ENCODE results near the gene ATF7.

The ATF7 gene

DNA sequence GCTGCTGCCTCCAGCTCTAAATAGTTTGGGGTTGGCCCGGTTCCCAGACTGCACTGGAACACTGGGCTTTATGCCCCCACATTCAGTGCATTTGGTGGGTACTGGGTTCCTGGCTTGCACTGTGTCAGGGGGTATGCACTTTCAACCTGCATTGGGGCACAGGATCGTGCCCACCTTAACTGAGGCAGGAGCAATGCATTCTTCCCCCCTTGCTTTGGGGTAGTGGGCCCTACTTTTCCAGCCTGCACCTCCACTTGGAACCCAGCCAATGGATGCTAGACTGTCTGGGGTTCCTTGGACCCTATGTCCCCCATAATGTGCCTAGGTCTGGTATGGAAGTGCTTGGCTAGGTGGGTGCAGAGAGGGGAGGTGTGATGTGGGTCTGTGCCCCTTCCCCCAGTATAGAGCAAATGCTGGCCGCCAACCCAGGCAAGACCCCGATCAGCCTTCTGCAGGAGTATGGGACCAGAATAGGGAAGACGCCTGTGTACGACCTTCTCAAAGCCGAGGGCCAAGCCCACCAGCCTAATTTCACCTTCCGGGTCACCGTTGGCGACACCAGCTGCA, 124.5 kb downstream of the ATF7 start:
- DNase-seq (ENCODE audit: low read depth in 2 of 2): no peak

- peak; percentile 99 for DNase-seq (ENCODE audit: low read depth in 2 of 2)
Observed at GRCh38 chr12:53500776-53501614, 125.2 kb downstream of the ATF7 start, which contains the start of gene TARBP2. TARBP2 (plus strand) TSS chr12:53501283; CDS start chr12:53501409, 126 bp downstream.

DNA sequence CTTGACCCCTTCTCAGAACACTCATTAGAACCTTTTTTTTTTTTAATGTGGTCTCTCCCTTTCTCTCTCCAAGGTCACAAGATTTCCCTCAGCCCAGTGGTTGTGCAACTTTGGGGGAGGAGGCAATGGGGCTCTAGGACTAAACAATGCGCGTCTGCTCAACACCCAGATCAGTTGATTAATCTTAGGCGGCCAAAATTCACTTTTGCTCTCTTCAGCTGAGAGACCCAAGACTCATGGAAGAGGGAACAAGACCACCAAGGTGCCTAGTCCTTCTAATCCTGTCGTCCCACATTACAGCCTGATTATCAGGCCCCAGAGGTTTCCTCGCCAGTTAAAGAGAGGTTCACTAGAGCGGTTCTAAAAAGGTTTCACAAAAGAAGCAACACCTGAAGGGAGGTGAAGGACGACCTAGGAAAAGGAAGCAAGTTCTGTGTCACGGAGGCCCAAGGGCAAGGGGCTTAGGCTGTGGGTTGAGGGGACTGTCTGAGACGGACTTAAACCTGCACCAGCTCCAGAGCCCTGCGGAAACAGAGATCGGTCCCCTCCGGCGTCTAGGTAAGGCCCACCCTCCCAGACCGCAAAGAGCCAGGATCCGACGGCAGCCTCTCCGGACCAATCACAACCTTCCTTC, 125.9 kb downstream of the ATF7 start:
- no peak for DNase-seq (ENCODE audit: low read depth in 2 of 2)

DNA sequence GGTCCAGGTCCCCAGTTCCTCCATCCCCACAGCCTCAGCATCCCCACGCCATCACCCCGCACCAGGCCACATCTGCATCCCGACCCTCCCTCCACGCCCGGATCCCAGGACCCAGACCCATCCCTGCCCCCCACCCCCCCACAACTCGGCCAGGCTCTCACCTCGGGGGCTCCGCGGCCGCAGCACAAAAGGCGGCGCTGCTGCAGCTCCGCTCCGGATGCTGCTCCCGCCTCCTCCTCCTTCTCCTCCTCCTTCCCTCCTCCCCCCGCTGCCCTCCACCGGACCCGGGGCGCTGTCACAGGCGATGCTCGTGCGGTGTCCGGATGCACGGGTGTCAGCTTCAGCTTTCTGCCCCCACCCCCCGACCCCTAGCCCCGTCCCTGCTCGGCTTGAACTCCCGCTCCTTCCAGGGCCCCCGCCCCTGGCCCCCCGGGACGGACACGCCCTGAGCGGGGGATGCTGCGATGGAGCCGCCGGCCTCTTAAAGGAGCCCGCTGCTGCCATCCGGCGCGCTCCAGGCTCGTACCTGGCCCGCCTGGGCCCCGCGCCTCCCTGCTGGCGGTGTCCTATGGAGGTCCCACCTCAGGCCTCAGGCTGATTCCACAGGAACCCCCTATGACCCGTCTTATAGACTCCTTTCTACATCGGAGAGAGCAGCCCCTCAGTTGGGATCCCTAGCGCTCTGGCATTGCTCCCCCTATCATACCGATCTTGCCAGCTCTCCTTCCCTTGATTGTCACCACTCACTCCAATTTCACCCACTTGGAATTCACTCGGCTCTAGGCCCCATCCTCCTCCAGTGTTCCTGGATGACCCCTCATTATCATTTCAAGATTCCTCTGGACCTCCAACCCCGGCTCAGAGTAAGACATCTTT, 126.7 kb downstream of the ATF7 start, which contains the start of gene MAP3K12:
TSS of gene MAP3K12 (minus strand) at position 193 of the 876 bp plus-strand sequence. CDS start 12,067 bp downstream, outside the sequence.
- no peak for DNase-seq (ENCODE audit: low read depth in 2 of 2)

DNA sequence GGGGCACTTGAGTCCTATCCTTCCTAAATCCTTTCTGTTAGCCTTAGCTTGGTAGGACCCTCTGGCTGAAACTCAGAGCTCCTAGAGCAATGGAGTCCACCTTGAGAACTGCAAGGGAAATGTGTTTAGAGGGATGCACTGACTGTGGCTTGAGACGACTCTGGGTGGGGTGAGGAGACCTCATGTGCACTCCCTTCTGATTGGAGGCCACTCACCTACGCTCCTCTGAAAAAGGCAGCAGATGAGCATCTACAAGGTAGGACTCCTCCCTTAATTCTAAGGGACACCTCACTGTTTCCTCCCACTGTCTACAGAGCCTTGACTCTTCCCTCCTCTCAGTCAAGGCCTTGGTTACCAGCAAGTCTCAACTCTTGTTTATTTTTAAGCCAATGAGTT, 127.9 kb downstream of the ATF7 start:
- no peak for DNase-seq (ENCODE audit: low read depth in 2 of 2)

GRCh38 chr12:53497461-53497860, 128.7 kb downstream of the ATF7 start:
- DNase-seq (ENCODE audit: low read depth in 2 of 2): no peak

DNA sequence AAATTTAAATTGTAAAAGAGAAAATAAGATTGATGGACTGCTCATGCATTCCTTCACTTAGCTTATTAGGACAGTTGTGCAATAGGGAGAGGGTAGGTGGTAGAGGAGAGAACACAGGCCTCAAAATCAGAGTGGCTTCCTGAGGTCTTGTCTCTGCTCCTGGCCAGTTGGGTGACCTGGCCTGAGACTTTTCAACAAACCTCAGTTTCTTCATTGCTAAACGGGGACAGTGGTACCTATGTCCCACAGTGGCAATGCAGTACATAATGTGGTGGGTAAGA, 129.5 kb downstream of the ATF7 start:
- no peak for DNase-seq (ENCODE audit: low read depth in 2 of 2)

- DNase-seq (ENCODE audit: low read depth in 2 of 2): peak in 1 of 2 experiments; percentile 38
Observed at GRCh38 chr12:53495903-53496751, 130.1 kb downstream of the ATF7 start.

DNA sequence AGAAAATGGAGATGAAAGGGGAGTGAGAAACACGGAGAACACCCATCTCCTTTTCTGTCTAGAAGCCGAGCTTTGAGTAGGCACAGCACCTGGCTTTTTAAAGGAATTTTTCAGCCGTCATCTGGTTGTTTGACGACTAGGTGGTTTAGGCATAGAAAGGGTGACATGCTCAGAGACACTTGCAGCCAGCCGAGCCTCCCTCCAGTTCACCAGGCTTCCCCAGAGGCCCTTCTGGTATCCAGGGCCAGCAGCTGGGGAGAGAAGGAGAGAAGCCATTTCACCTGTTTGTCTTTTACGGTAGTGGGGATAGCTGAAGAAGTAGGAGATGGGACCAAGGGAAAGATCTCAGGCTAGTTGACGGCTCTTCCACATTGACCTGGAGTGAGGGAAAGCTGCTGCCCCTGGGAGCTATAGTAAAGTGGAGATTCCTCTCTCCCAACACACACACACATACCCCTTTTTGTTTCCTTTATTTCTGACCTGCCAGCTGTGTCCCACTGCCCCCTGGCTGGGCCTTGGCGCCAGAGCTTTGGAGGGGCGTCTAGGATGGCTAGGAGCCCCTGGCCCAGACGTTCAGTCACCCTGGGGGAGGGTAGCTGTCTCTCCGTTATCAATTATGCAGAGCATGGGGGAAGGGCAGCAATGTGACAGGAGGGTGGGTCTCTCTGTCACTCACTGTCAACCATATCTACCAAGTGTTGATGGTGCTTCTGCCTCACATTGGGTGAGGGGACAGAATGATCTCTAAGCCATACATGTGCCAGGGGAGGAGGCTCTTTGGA, 132.4 kb downstream of the ATF7 start:
- DNase-seq (ENCODE audit: low read depth in 2 of 2): no peak

DNA sequence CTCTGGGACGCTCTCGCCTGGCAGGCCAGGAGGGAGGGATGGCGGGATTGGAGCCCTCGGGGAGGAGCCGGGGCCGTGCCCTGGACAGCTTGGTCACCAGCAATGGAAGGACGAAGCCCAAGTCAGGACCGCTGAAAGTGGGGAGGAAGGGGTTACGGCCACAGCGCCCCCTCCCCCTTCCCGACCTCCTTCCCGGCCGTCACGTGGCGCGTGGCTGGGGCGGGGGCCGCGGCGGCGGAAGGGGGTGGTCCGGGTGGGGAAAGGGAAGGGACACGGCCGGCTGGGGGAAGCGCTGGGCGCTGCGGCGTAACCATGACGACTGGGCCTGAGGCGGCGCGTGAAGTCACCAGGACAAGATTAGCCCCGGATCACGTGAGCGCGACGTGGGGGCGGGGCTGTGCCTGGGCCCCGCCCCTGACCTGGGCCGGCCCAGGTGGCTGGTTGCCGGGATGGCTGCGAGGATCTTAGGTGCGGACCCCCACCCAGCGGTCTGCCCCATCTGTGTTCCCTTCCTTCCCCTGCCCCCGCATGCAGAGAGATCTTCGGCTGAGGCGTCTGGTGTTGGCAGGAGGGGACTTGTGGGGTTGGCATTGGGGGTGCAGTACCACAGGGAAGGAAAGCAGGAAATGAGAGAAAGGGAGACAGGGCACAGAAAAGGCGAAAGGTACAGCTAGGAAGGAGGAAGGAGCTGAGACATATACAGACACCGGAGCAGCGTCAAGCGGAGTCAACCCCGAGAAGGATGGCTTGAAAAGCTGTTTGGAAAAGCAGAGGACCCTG, 133.2 kb downstream of the ATF7 start:
- DNase-seq (ENCODE audit: low read depth in 2 of 2): peak; percentile 67 to 74

DNA sequence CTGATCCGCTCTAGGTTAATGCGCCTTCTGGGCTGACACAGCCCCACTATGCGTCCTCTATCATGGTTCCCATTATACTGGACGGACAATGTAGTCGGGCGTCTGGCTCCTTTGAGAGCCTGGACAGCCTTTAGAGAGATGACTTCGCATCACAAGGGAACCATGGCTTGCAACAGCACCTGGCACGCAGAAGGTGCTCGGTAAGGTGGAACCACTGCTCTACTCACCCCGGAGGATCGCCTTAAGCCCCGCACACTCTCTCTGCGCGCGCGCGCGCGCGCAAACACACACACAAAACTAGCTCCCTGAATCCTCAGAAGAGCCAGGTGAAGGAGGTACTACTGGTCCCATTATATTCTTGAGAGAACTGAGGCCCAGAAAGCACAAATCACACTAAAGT, 134.0 kb downstream of the ATF7 start:
- no peak for DNase-seq (ENCODE audit: low read depth in 2 of 2)

GRCh38 chr12:53489242-53489864, 136.8 kb downstream of the ATF7 start:
- DNase-seq (ENCODE audit: low read depth in 2 of 2): no peak

GRCh38 chr12:53486736-53487487, 139.3 kb downstream of the ATF7 start:
- no peak for DNase-seq (ENCODE audit: low read depth in 2 of 2)

GRCh38 chr12:53485955-53486735, 140.0 kb downstream of the ATF7 start:
- no peak for DNase-seq (ENCODE audit: low read depth in 2 of 2)

DNA sequence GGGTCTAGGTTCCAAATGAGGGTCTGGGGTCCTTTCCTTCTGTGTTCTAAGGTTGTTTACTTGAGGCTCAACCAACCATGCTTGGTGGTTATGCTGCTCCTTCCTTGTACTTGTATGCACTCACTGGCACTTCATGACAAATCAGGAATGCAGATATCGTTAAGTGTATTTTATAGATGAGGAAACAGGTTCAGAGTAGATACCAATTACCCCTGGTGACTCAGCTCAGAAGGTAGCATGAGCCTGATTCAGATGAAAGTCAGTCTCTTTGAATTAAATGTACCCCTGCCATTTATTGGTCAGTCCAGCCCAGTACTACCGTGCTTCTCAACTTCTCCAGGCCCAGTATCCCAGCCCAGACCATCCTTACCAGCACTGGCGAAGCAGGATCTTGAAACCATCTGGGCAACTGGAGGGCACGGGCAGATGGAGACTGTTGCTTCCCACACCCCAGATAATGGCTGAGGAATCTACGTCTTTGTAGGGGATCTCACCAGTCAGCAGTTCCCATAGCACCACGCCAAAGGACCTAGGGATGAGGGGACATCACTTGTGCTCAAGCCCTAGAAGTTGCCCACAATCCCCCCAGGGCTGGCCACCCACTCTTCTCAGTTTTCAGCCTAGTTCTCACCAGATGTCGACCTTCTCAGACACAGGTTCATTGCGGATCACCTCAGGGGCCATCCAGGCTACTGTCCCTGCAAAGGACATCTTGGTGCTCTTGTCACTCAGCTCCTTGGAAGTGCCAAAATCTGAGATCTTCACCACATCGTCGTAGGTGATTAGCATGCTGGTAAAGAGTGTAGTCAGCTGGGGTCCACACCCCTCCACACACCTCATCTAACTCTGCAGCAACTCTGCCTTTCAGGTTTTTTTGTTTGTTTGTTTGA, 141.3 kb downstream of the ATF7 start:
- no peak for DNase-seq (ENCODE audit: low read depth in 2 of 2)

GRCh38 chr12:53483979-53484377, 142.2 kb downstream of the ATF7 start:
- DNase-seq (ENCODE audit: low read depth in 2 of 2): no peak
